Natural killer cell (primary cell): ENCODE data around the gene STARD7. TPM values are rescaled to one million over a fixed set of nuclear protein-coding genes. Genes with fewer than 3 reads are reported as not detected.

ENCODE experiments used
- ATAC-seq, 3 donors: fragments of 150-1000 bp in 2 of 3; fragments of 200-7000 bp in 1 of 3; cut with Tn5 transposase; 1 replicate in 1 of 3; 2 replicates in 2 of 3; pipeline ENCODE4 v1.10.0; 2021; ENCODE audit warnings: mild to moderate bottlenecking in 2 of 3, moderate library complexity in 2 of 3
- DNase-seq, 2 donors: peaks; one replicate each; pipeline versions ENCODE4 v3.0.0 to v3.0.0-alpha.2; 2013 to 2021; ENCODE audit warnings: mixed read lengths in 1 of 2
- H3K27ac ChIP-seq: one replicate; pipeline ENCODE4 v1.5.1; 2013; ENCODE audit warnings: mild to moderate bottlenecking, low read length
- H3K27me3 ChIP-seq: one replicate; pipeline ENCODE4 v1.6.1; 2013; ENCODE audit warnings: low read length; ENCODE audit not compliant: control insufficient read depth, insufficient read depth
- H3K36me3 ChIP-seq: one replicate; pipeline ENCODE4 v1.6.1; 2013; ENCODE audit warnings: low read length; ENCODE audit not compliant: control insufficient read depth, insufficient read depth
- H3K4me1 ChIP-seq: one replicate; pipeline ENCODE4 v1.6.1; 2013; ENCODE audit warnings: low read length; ENCODE audit not compliant: control insufficient read depth, insufficient read depth
- H3K4me3 ChIP-seq: one replicate; pipeline ENCODE4 v1.5.1; 2013; ENCODE audit warnings: low read length
- H3K9me3 ChIP-seq: one replicate; pipeline ENCODE4 v1.6.1; 2013; ENCODE audit warnings: low read length; ENCODE audit not compliant: control insufficient read depth, insufficient read depth
- H3K27ac Mint-ChIP-seq, 2 donors: one replicate each; pipeline ENCODE4 v1.8.0; 2022; ENCODE audit warnings: mild to moderate bottlenecking in 2 of 2, mixed read lengths in 2 of 2, moderate library complexity in 1 of 2
- H3K27me3 Mint-ChIP-seq, 2 donors: one replicate each; pipeline ENCODE4 v1.8.0; 2022; ENCODE audit warnings: low read depth in 2 of 2, mixed read lengths in 2 of 2
- H3K36me3 Mint-ChIP-seq: one replicate; pipeline ENCODE4 v1.8.0; 2022; ENCODE audit warnings: mixed read lengths
- H3K4me1 Mint-ChIP-seq, 2 donors: one replicate each; pipeline ENCODE4 v1.8.0; 2022; ENCODE audit warnings: mixed read lengths in 2 of 2
- H3K4me3 Mint-ChIP-seq: one replicate; pipeline ENCODE4 v1.8.0; 2022; ENCODE audit warnings: mild to moderate bottlenecking, moderate library complexity, mixed read lengths
- H3K9me3 Mint-ChIP-seq, 2 donors: one replicate each; pipeline ENCODE4 v1.8.0; 2022; ENCODE audit warnings: mixed read lengths in 2 of 2
- WGBS: methylation state at CpG from one replicate; pipeline ENCODE4 v1.1.7; 2013; ENCODE audit warnings: missing lambda C conversion rate; ENCODE audit not compliant: insufficient coverage; 5-methylcytosine and 5-hydroxymethylcytosine counted together
- intact Hi-C: fragments of 100-400 bp; cut with micrococcal nuclease; formaldehyde crosslinking; loops from one replicate; pipeline ENCODE4 v1.14.2; 2022
- total RNA-seq, 4 donors: library from RNA; stranded (reverse); fragments of 120-200 nt in 1 of 4; gene quantifications; one replicate each; pipeline versions ENCODE4 v1.2.3 to v1.2.4, GENCODE V29; 2013 to 2022
- TF ChIP-seq, protein P1 (sequence below): fragments of 200-600 bp; IDR thresholded peaks from one replicate; pipeline ENCODE4 v1.8.0; 2022; ENCODE audit warnings: antibody characterized with exemption

STARD7 gene
- total RNA-seq, 3 donors from 2014 or later (not counting 1 experiment from before 2014, with no cell fraction given), result 62.6 to 106 (median 86.1) TPM

- no peaks in the 10 kb centered on the region for H3K36me3 Mint-ChIP-seq
- Histone ChIP-seq H3K4me1 (peaks cover 37% of the 10 kb centered on the region), H3K27ac (no peak overlapping the region), H3K36me3 (peaks cover 14% of the 10 kb centered on the region), H3K9me3 (no peaks in the 10 kb centered on the region), H3K4me3 (no peak overlapping the region), H3K27me3 (no peaks in the 10 kb centered on the region)
- H3K27ac Mint-ChIP-seq, result peak overlapping the region; percentile 64 to 67
- no peaks in the 10 kb centered on the region for H3K27me3 Mint-ChIP-seq
- H3K4me1 Mint-ChIP-seq, result peaks cover 34 to 43% of the 10 kb centered on the region in 2 donors
- no peak for DNase-seq
- WGBS, result 86% methylated on average over 3 of the region's 3 CpGs
- no peak for ATAC-seq
- H3K9me3 Mint-ChIP-seq, result no peaks in the 10 kb centered on the region
- no peak overlapping the region for H3K4me3 Mint-ChIP-seq
- TF ChIP-seq, protein P1, sequence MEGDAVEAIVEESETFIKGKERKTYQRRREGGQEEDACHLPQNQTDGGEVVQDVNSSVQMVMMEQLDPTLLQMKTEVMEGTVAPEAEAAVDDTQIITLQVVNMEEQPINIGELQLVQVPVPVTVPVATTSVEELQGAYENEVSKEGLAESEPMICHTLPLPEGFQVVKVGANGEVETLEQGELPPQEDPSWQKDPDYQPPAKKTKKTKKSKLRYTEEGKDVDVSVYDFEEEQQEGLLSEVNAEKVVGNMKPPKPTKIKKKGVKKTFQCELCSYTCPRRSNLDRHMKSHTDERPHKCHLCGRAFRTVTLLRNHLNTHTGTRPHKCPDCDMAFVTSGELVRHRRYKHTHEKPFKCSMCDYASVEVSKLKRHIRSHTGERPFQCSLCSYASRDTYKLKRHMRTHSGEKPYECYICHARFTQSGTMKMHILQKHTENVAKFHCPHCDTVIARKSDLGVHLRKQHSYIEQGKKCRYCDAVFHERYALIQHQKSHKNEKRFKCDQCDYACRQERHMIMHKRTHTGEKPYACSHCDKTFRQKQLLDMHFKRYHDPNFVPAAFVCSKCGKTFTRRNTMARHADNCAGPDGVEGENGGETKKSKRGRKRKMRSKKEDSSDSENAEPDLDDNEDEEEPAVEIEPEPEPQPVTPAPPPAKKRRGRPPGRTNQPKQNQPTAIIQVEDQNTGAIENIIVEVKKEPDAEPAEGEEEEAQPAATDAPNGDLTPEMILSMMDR, result no peak
- intact Hi-C loops, result no loop called here
Observed at GRCh38 chr2:96247009-96247408, 38.4 kb upstream of the STARD7 start.

- H3K27ac ChIP-seq, result peak overlapping the region; percentile 34
- H3K27me3 Mint-ChIP-seq, result no peaks in the 10 kb centered on the region
- H3K27me3 ChIP-seq, result no peaks in the 10 kb centered on the region
- peaks cover 42 to 52% of the 10 kb centered on the region in 2 donors for H3K4me1 Mint-ChIP-seq
- H3K9me3 ChIP-seq, result no peaks in the 10 kb centered on the region
- no peak for DNase-seq
- no peaks in the 10 kb centered on the region for H3K9me3 Mint-ChIP-seq
- no peak for ATAC-seq
- no peaks in the 10 kb centered on the region for H3K36me3 Mint-ChIP-seq
- H3K27ac Mint-ChIP-seq, result peak overlapping the region; percentile 64 to 67
- no peak overlapping the region for H3K4me3 ChIP-seq
- peaks cover 47% of the 10 kb centered on the region for H3K4me1 ChIP-seq
- TF ChIP-seq, protein P1, result no peak
- intact Hi-C loops, result no loop called here
- WGBS, result 88% methylated on average over 8 of the region's 8 CpGs
- no peak overlapping the region for H3K4me3 Mint-ChIP-seq
- H3K36me3 ChIP-seq, result peaks cover 8% of the 10 kb centered on the region
Observed at GRCh38 chr2:96245609-96246390, 37.2 kb upstream of the STARD7 start.

DNA sequence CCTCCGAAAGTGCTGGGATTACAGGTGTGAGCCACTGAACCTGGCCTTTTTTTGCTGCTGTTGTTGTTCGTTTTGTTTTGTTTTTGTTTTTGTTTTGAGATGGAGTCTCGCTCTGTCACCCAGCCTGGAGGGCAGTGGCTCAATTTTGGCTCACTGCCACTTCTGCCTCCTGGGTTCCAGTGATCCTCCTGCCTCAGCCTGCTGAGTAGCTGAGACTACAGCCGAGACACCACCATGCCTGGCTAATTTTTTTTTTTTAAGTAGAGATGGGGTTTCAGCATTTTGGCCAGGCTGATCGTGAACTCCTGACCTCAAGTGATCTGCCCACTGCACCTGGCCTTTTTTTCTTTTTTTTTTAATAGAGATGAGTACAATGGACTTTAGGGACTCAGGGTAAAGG lies 35.2 kb upstream of the STARD7 start:
- TF ChIP-seq, protein P1, result no peak
- intact Hi-C loops, result no loop called here

More for the DNA sequence above, 35.2 kb upstream of the STARD7 start:
- Histone ChIP-seq H3K4me1 (peaks cover 47% of the 10 kb centered on the region), H3K27ac (no peak overlapping the region), H3K4me3 (no peak overlapping the region), H3K27me3 (no peaks in the 10 kb centered on the region), H3K9me3 (no peaks in the 10 kb centered on the region), H3K36me3 (no peaks in the 10 kb centered on the region)
- Mint-ChIP-seq H3K36me3 (no peaks in the 10 kb centered on the region), H3K9me3 (no peaks in the 10 kb centered on the region), H3K27ac (no peak overlapping the region), H3K4me3 (no peak overlapping the region), H3K27me3 (no peaks in the 10 kb centered on the region), H3K4me1 (peaks cover 29 to 36% of the 10 kb centered on the region in 2 donors)
- 91% methylated on average over 5 of the region's 5 CpGs for WGBS
- DNase-seq, result no peak
- no peak for ATAC-seq
